NCI-H510A (cell line): ENCODE results near the gene BCKDK.
"Not testable (repeated sequence)": the region's sequence is repeated elsewhere in the genome, so short reads cannot be mapped to it uniquely, and the experiment has no call there.

Experiments
- DNase-seq: peaks from one replicate; lab custom pipeline; 2025; lab: John Stamatoyannopoulos, UW

BCKDK gene

DNA sequence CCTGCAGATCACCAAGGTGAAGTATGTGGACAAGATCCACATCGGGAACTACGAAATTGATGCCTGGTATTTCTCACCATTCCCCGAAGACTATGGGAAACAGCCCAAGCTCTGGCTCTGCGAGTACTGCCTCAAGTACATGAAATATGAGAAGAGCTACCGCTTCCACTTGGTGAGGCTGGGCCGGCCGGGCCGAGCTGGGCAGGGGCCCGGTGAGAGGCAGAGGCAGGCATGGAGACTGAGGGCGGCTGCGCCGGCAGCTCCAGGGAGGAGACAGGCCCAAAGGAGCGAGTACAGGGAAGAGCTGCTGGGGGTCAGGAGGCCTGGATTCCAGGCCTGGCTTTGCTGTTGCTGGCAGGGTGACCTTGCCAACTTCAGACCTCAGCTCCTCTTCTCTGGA lies 19.0 kb downstream of the BCKDK start:
- DNase-seq = no peak

DNA sequence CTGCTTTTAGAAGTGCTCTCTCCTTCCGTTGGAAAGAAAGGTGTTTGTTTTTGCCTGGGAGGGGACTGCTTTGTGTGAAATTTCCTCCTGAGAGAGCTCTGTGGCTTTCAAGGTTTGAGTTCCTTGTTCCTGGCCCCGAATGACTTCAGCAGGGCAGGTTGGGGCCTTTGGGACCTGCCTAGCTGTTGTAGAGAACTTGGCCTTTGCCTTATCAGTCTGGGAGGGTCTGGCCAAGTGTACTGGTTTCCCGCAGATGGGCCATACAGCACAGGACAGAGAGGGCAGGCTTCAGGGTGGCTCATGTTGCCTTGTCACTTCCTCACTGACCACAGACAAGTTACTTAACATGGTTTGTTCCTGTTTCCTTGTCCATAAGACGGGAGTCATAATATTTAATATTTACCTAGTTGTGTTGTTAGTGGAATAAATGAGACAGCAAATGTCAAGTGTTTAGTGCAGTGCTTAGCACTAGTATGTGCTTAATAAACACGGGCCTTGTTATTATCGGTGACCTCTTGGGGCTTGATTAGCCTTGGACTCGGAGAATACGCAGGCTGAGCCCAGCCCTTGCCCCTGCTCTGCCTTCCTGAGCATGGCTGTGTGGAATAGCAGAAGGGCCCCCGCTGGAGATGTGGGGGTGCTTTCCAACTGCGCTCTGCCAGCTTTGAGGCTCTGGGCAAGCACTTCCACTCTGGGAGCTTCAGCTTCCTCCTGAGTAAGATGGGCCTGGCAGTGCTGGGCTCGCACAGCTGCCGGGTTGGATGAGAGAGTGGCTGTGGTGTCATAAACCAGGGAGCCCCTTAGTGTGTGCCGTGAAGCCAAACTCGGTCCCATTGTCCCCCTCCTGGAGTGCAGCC lies 20.8 kb downstream of the BCKDK start:
- DNase-seq = no peak

DNA sequence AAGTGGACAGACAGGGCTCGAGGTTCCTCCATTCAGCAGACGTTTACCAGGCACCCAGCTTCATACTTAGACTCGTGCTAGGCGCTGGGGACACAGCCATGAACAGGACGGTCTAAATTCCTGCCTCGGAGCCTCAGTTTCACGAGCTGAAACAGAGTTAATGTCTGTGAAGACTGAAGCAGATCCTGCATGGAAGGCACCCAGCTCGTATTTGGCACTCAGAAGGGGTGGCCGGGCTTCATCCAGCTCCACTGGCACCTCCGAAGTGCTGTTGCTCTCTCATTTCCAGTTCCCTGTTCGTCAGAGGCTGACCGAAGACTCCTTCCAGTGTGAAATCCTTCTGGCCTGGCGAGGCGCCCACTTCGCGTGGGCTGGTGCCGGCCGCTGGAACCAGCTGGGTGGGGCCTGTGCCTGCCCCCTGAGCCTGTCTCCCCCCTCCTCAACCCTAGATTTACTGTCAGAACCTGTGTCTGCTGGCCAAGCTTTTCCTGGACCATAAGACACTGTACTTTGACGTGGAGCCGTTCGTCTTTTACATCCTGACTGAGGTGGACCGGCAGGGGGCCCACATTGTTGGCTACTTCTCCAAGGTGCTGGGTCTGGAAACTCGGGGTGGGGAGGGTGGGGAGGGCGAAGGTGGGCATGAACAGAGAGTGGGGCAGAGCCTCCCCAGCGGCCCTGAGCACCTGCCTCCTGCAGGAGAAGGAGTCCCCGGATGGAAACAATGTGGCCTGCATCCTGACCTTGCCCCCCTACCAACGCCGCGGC lies 21.6 kb downstream of the BCKDK start:
- no peak for DNase-seq

DNA sequence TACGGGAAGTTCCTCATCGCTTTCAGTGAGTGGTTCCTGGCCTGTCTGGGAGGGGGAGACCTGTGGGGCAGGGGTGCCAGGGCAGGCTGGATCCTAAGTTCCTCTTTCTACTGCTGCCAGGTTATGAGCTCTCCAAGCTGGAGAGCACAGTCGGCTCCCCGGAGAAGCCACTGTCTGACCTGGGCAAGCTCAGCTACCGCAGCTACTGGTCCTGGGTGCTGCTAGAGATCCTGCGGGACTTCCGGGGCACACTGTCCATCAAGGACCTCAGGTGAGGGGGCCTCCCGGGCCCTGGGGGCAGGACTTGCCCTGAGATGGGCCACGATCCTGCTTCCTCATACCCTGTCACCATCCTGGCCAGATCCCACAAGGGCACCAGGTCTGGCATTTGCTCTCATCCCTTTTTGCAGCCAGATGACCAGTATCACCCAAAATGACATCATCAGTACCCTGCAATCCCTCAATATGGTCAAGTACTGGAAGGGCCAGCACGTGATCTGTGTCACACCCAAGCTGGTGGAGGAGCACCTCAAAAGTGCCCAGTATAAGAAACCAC lies 22.2 kb downstream of the BCKDK start:
- no peak for DNase-seq

DNA sequence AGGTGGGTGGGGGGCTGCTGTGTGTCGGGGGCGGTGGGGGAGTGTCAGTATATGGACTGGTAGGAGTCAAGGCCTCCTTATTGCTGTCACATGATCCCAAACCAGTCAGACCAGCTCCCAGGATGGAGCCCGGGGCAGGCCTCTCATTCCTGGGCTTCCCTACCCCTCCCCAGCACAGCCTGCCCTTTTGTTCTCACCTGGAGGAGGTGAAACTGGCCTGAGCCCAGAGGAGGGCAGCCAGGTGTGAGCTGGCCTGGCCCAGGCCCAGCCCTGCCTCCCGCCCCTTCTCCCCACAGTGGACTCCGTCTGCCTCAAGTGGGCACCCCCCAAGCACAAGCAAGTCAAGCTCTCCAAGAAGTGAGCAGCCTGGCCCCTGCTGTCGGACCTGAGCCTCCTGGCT lies 22.7 kb downstream of the BCKDK start:
- peak; percentile 89 for DNase-seq

DNA sequence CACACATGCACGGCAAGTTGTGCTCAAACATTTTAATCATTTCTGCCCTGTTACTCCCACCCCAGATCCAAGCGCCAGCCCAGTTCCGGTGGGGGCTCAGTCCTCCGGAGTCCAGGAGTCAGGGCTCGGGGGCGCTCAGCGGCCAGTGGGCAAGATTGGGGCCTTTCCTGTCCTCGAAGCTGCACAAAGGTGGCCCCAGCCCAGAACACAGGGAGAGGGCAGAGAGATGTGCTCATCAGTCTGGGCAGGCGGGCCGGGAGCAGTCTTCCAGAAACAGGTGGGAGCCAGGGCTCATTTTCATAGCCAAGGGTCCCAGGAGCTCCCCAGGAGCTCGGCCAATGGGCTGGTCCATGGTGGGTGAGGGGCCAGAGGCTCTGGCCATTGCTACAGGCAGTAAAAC lies 23.2 kb downstream of the BCKDK start:
- no peak for DNase-seq

DNA sequence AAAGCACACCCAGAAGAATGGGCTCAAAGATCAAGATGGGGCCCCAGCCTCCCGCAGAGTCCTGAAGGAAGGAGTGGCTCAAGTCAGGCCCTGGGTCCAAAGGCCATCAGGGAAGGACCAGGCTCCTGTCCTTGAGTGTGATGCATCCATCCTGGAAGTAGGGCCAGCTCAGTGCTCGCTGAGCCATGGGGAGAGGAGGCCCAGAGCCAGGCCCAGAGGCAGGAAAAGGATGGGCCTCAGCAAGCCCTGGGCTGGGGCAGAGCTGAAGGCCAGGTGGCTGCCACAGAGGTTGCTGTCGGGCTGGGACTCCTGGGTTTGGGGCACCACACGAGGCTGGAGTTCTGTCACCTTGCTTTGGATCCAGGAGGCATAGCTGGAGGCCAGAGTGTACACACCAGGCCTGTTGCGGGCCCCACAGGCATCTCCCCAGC lies 23.7 kb downstream of the BCKDK start:
- no peak for DNase-seq

DNA sequence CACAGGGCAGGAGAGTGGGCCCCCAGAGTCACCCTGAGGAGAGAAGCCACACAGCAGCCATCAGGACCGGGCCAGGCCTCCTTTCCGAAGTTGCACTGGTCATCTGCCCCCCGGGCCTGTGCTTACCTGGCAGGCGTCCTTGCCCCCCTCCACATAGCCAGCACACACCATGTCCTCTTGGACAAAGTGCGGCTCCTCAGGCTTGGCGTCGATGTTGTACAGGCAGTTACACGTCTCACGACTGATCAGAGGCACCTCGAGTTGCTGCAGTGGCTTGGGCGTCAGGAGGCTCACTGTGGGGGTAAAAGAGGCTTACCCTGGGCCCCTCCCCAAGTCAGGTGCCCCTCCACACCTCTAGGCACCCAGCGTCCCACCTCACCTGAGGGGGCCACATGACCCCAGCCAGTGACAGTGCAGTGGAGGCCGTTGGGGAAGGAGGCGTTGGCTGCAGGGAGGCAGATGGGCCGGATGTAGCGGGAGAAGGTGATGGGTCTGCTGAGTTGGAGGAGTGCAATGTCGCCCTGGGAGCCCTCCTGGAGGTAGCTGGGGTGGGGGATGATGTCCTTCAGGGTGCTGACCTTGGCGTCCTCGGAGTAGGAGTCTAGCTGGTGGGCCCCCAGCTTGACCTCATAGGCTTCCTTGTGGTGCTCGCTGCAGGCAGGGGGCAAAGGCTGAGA lies 24.3 kb downstream of the BCKDK start:
- DNase-seq = no peak

DNA sequence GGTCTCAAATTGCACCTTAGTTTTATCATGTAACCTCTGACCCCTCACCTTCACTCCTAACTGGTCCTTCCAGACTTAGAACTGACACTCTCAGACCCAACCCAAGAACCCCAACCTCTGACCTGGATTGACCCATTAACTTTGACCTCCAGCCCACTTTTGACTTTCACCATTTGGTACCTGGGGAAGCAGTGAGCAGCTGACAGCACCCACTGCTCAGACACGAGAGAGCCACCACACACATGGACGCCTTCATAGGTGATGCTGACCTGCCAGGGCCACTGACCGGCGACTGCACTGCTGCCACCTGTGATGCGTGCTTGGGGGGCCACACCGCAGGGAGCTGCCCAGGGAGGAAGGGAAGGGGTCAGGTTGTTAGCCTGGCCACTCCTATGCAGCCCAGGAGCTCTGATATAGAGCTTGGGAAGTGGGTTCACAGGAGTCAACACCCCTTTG lies 24.9 kb downstream of the BCKDK start:
- DNase-seq = no peak

DNA sequence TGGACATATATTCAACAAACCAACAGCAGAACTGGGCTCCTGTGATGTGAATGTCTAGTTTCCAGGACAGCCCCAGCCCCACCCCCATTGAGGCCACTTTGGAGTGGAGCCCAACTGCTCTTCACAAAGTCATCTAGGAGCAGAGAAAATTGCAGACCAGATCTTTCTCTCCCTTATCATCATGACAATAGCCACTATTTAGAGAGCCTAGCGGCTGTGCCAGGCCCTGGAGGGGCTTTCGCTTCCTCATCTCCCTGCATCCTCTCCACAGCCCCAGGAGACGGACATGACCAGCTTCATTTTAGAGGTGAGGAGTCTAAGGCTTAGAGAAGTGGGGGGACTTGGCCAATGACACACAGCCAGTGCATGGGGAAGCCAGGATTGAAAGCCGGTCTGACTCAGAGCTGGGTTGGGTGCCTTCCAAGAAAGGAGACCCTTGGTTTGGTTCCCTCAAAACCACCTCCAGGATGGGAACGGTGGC lies 25.9 kb downstream of the BCKDK start:
- DNase-seq = no peak

DNA sequence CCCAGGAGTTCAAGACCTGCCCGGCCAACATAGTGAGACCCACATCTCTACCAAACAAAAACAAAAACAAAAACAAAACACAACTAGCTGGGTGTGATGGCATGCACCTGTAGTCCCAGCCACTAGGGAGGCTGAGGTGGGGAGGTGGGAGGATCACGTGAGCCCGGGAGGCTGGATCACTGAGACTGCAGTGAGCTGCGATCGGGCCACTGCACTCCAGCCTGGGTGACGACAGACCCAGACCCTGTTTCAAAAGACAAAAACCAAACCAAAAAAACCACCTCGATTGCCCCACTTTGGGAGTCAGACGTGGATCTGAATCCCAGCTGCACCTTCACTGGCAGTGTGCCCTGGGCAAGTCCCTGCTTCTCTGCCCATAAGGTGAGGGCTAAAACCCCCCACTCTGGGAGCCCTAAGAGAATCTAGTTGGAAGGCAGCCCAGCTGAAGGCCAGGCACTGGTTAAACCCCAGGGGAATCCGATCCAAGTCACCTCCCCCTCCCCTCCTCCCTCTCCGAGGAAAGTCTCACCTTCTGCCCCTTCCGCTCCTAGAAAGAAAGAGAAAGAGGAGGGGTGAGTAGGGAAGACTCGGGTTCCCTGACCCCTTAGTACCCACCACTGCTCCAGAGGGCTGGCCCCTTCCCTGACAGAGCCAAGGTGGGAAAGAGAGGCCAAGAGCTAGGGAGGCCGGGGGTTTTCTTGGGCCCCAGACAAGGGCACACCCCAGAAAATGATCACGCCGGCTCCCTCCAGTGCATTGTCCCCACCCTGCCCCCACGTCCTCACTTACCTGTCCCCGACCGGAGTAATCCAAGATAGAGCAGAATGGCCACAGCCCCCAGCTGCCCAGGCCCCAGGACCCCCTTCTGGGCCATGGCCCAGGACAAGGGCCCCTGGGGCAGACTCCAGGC lies 26.7 kb downstream of the BCKDK start:
- no peak for DNase-seq

DNA sequence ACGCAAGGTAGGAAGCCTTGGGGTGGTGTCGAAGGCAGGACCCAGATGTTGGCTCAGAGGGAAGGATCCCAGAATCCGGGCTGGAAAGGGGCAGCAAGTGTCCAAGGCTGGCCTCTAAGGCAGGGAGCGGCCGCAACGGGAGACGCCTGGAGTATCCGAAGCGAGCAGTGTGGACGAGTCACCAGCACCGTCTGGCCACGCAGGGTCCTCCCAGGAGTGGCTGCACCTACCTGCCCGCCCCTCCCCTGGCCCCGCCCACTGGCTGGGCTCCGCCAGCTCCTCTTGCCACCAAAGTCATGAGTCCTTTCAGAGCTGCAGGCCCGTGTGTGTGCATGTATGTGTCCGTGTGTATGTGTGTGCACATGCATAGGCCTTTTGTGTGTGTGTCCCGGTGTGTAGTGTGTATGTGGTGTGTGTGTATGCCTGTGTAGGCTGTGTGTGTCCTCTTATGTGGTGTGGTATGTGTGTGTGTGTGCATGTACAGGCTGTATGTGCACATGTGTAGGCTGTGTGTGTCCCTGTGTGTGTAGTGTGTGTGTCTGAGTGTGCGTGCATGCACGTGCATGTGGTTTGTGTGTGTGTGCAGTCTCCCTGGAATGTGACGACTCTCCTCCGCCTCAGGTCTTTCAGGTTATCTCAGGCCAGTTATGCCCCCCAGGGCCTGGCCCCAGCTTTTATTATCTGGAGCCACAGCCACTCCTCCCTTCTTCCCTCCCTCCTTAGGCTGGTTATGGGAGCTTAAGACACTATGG lies 27.5 kb downstream of the BCKDK start, which contains the start of gene PRSS8:
Gene PRSS8 (minus strand): TSS at position 193 of the 752 bp plus-strand sequence. CDS start 229 bp downstream, outside the sequence.
- DNase-seq = no peak

DNA sequence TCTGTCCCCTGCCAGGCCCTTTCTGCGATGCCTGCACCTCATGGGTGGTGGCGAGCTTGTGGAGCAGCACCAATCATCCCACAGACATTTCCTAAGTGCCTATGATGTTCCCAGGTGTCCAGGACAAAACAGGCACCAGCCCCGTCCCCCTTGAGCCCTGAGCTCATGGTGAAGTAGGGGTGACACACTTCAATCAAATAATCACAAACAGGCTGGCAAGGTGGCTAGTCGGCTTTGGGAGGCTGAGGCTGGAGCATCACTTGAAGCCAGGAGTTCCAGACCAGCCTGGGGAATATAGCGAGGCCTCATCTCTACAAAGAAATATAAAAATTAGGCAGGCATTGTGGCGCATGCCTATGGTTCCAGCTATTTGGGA lies 28.1 kb downstream of the BCKDK start:
- DNase-seq = no peak

DNA sequence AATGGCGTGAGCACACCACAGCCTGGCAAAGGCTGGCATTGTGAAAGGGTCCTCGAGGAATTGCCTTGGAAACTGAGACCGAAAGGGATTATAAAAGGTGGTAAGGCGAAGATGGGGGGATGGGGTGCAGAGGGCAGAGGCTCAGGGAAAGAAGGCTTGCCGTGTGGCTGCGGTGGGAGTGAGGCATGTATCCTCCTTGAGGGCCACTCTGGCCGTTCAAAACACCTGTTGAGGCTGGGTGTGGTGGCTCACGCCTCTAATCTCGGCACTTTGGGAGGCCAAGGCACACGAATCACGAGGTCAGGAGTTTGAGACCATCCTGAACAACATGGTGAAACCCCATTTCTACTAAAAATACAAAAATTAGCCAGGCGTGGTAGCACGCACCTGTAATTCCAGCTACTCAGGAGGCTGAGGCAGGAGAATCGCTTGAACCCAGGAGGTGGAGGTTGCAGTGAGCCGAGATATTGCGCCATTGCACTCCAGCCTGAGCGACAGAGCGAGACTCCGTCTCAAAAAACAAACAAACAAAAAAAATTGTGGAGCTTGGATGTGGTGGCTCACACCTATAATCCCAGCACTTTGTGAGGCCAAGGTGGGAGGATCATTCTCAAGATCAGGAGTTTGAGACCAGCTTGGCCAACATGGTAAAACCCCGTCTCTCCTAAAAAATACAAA lies 28.8 kb downstream of the BCKDK start:
- DNase-seq = not testable (repeated sequence)

DNA sequence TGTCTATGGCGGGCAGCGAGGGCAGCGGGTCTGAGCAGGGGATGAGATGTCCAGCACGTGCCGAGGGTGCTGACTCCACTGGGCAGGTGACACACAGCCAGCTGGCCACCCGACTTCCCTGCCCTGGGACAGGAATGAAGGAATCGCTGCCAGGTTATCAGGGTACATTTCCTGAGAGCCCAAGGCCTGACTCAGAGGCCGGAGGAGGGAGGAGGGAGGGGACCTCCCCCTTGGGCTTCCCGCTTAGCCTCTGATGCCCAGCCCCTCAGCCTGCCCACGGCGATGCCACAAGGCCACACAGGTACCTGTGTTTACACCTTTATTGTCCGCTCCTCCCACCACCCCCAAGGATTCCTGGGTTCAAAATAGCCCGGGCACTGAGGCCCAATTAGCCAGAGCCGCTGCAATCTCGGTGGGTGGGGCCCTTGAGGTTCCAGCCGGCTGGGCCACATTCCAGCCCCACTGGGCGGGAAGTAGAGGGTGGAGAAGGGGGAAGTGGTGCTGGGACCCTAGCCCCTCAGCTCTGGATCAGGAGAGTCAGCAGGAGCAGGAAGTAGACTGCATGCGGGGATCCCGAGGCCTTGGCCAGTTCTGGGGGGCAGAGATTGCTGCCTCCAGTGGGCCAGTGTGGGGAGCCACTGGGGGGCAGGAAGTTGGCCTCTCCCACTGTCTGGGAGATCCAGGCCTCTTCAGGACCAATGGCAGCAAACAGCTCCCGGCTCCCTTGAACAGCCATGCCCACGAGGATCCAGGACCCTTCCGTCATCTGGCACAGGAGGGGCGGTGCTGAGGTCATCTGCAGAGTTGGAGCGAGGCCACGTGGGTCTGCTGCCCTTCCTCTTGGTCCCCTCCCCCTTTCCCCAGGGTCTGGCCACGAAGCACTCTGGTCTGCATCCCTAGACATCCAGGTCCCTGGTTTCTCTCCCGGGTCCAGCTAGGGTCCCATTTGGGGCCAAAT lies 30.7 kb downstream of the BCKDK start:
- no peak for DNase-seq

DNA sequence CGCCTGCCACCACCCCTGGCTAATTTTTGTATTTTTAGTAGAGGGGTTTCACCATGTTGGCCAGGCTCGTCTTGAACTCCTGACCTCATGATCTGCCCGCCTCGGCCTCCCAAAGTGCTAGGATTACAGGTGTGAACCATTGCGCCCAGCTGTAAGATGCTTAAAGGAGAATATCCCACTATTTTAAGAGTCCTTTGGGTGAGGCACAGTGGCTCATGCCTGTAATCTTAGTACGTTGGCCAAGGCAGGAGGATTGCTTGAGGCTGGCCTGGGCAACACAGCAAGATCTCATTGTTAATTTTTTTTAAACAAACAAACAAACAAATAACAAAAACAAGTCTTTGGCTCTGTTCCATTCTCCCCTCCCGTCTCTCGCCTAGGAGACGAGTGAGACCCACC lies 32.9 kb downstream of the BCKDK start:
- not testable (repeated sequence) for DNase-seq

DNA sequence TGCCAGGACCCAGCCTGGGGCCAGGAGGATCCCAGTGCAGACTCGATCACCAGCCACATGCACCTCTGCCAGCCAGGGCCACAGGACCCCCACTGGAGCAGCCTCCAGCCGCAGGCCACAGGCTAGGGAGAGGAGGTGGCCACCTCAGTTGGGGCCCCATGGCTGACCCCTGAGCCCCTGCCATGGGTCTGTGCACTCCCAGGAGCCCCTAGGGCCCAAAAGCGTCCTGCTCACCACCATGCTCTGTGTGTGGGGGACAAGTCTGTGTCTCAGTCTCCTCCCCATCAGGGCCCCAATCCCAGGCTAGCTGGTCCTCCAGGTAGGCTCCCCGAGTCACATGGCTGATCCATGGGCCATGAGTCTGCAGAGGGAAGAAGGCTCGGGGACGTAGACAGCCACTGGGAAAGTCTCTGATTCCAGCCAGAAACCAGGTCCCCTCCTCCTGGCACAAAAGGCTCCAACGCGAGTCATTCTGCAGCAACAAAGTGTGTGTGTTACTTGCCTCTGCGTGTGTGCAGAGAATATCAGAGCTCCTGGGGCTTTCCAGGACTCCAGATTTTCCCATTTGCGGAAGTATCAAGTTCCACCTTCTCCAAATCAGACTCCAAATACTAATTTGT lies 33.4 kb downstream of the BCKDK start:
- DNase-seq = no peak
